Activated CD8-positive, alpha-beta memory T cell treated with anti-CD3 and anti-CD28 coated beads for 36 hours (primary cell): ENCODE results near the gene CDC6. TPM values are rescaled to one million over a fixed set of nuclear protein-coding genes. Genes with fewer than 3 reads are reported as not detected.

Experiments
- CTCF ChIA-PET: fragments of 350-600 bp; sonication (Branson Sonifier 250); formaldehyde crosslinking; loops from one replicate; lab custom pipeline; 2021; ENCODE audit warnings: antibody characterized with exemption; lab: Charles Lee
- POLR2A ChIA-PET: fragments of 350-600 bp; sonication (Branson Sonifier 250); formaldehyde crosslinking; loops from one replicate; lab custom pipeline; 2021; ENCODE audit warnings: antibody characterized with exemption; lab: Charles Lee
- total RNA-seq, 2 experiments: library from RNA; stranded (reverse); gene quantifications; one replicate each; pipeline ENCODE4 v1.2.3, GENCODE V29; 2021

The CDC6 gene
- total RNA-seq, 2 experiments from 2014 or later, result 121 to 127 TPM

GRCh38 chr17:40349895-40350688 lies 62.4 kb downstream of the CDC6 start:
- ChIA-PET POLR2A (no interaction called here), CTCF (interaction anchor here (0.7 to 3.7 kb wide), 2 partner anchors 8 to 11 kb away, joined by 3 to 15 read pairs; no protein-coding TSS in a partner anchor)

GRCh38 chr17:40350689-40351358 lies 63.1 kb downstream of the CDC6 start:
- CTCF ChIA-PET, result interaction anchor here (0.7 to 5.4 kb wide), 3 partner anchors 10 to 47 kb away, joined by 3 to 68 read pairs (median 3); no protein-coding TSS in a partner anchor
- POLR2A ChIA-PET, result no interaction called here

GRCh38 chr17:40351359-40352236 lies 63.9 kb downstream of the CDC6 start:
- ChIA-PET CTCF (interaction anchor here (0.7 to 5.4 kb wide), 5 partner anchors 11 to 181 kb away, joined by 3 to 68 read pairs (median 3); no protein-coding TSS in a partner anchor), POLR2A (no interaction called here)

- CTCF ChIA-PET, result interaction anchor here (1.4 to 6.0 kb wide), 5 partner anchors 9 to 181 kb away, joined by 3 to 68 read pairs (median 3); no protein-coding TSS in a partner anchor
- POLR2A ChIA-PET, result no interaction called here
These were observed 64.6 kb downstream of the CDC6 start for GRCh38 chr17:40352237-40352778.

GRCh38 chr17:40352779-40353394 lies 65.2 kb downstream of the CDC6 start:
- POLR2A ChIA-PET, result no interaction called here
- CTCF ChIA-PET, result interaction anchor here (1.7 to 6.0 kb wide), 5 partner anchors 9 to 180 kb away, joined by 3 to 68 read pairs (median 12); no protein-coding TSS in a partner anchor

Other genes with a start within 250 kb of the CDC6 start
- 100 to 1,000 TPM; 115 to 121 TPM for gene MED24, start 233.5 kb upstream of the CDC6 start, total RNA-seq
- 10 to 100 TPM; 11.6 to 12.6 TPM for gene THRA, start 224.9 kb upstream of the CDC6 start, total RNA-seq
- 1 to 10 TPM; 7.7 to 8.3 TPM for gene NR1D1, start 187.3 kb upstream of the CDC6 start, total RNA-seq
- 10 to 100 TPM; 80.5 to 84.8 TPM for gene MSL1, start 165.9 kb upstream of the CDC6 start, total RNA-seq
- gene CASC3, start 147.3 kb upstream of the CDC6 start, total RNA-seq, result 10 to 100 TPM; 87.3 to 89.1 TPM
- gene RAPGEFL1, start 110.4 kb upstream of the CDC6 start, total RNA-seq, result 1 to 10 TPM; 5.1 to 5.4 TPM
- 10 to 100 TPM; 18.9 to 20.4 TPM for gene WIPF2, start 68.6 kb upstream of the CDC6 start, total RNA-seq
- 10 to 100 TPM; 28.6 to 29.7 TPM for gene RARA, start 21.3 kb downstream of the CDC6 start, total RNA-seq
- gene GJD3, start 76.9 kb downstream of the CDC6 start, total RNA-seq, result not detected
- gene TOP2A, start 130.0 kb downstream of the CDC6 start, total RNA-seq, result 100 to 1,000 TPM; 159 to 160 TPM
- gene IGFBP4, start 155.6 kb downstream of the CDC6 start, total RNA-seq, result 1 to 10 TPM; 1.9 to 2.0 TPM
- 1 to 10 TPM; 4.7 to 5.1 TPM for gene TNS4, start 213.7 kb downstream of the CDC6 start, total RNA-seq